Measurements from ENCODE around the gene AK1. TPM values are rescaled to one million over a fixed set of nuclear protein-coding genes. Genes with fewer than 3 reads are reported as not detected.

AK1 gene, protein sequence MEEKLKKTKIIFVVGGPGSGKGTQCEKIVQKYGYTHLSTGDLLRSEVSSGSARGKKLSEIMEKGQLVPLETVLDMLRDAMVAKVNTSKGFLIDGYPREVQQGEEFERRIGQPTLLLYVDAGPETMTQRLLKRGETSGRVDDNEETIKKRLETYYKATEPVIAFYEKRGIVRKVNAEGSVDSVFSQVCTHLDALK
- total RNA-seq = 55.0 and 101 TPM in 2 replicates

GRCh38 chr9:127877566-127877998 is at the start of gene AK1:
Gene AK1 (minus strand): TSS chr9:127877675. CDS start chr9:127874617, 3,058 bp downstream.

DNA sequence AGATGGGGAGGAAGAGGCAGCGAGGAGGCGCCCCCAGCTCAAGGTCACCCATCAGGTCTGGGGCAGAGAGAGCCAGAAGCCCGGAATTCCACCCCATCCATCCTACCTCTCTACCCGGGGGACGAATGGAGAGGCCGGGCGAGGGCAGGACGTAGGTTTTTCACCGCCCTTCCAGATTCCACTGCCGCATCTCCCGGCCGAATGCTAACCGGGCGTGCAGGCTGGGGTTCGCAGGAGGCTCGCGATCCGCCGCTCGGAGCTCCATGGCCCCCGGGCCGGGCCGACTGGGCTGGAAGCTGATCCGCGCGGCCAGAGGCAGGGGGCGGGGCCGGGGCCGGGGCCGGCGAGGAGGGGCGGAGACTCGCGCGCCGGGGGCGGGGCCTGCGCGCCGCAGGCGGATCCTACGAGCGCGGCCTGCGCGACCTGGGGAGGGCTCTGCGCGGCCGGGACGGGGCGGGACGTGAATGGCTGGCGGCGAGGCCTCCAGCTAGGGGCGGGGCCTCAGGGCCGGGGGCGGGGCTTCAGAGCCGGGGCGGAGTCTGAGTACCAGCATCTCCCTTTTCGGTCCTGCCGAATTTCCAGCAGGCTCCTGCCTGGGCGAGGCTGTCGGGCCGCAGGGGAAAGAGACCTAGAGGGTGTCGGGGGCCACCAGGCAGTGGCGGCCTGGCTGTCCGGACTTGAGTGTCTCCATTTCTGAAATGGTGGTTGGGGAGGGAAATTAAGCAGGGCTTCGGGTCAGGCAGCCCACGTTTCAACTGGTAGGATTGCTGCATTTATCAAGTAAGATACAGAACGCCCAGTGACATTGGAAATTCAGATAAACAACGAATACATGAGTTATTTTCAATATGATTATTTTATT is 39.5 kb upstream of the AK1 start, which contains the start of gene ST6GALNAC4:
TSS of gene ST6GALNAC4 (minus strand) at position 322 of the 862 bp plus-strand sequence. CDS start 622 bp downstream, outside the sequence.

GRCh38 chr9:127899128-127899943 is 21.9 kb upstream of the AK1 start, which contains the start of gene ST6GALNAC6:
Gene ST6GALNAC6 (minus strand): TSS chr9:127899603. CDS start chr9:127897981, 1,622 bp downstream.

DNA sequence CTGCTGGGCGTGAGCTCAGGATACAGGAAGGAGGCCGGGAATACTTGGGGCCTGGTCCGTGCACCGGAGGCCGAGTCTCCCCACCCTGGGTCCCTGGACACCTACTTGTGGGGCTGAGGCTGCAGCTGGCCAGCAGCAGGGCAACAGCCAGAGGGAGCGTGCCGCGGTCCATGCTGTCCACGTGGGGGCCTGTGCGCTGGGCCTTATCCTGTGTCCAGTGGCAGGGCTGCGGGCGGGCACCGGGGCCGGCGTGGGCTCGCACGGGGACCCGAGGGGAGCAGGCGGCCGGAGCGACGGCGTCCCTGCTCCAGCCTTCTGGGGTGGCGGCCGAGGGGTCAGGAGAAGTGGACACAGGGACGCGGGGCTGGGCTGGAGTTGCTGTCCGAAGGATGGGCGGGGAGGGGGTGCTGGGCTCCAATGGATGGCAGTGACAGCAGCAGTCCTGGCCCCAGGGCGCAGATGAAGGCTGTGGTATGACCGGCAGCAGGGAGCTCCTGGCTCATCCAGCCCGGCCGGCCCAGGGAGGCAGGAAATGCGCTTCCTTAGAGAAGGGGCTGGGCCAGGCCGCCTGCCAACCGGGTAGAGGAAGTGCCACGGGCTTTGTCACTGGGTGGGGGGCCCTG is 23.2 kb downstream of the AK1 start, which contains the start of gene ENG:
TSS of gene ENG (minus strand) at position 475 of the 623 bp plus-strand sequence. CDS start at position 172, 303 bp downstream.

Other genes with a start within 250 kb of the AK1 start
- gene CFAP157, start 170.7 kb downstream of the AK1 start, total RNA-seq = not detected in 2 replicates
- 40.9 and 81.9 TPM in 2 replicates for gene PTRH1, start 162.0 kb downstream of the AK1 start, total RNA-seq
- gene TTC16, start 161.6 kb downstream of the AK1 start, total RNA-seq = not detected in 2 replicates
- 19.5 and 19.6 TPM in 2 replicates for gene TOR2A, start 142.4 kb downstream of the AK1 start, total RNA-seq
- gene SH2D3C, start 99.0 kb downstream of the AK1 start, total RNA-seq = 70.7 and 86.0 TPM in 2 replicates
- 82.7 and 84.3 TPM in 2 replicates for gene CDK9, start 91.6 kb downstream of the AK1 start, total RNA-seq
- gene FPGS, start 74.8 kb downstream of the AK1 start, total RNA-seq = 71.7 and 75.6 TPM in 2 replicates
- 378 and 433 TPM in 2 replicates for gene ENG, start 23.0 kb downstream of the AK1 start, total RNA-seq
- gene ST6GALNAC6, start 21.9 kb upstream of the AK1 start, total RNA-seq = 29.6 and 37.4 TPM in 2 replicates
- 73.9 and 82.3 TPM in 2 replicates for gene ST6GALNAC4, start 39.4 kb upstream of the AK1 start, total RNA-seq
- 0.34 and 1.3 TPM in 2 replicates for gene PIP5KL1, start 53.1 kb upstream of the AK1 start, total RNA-seq
- 20.5 and 23.8 TPM in 2 replicates for gene DPM2, start 60.2 kb upstream of the AK1 start, total RNA-seq
- 3.1 and 19.4 TPM in 2 replicates for gene EEIG1, start 103.3 kb upstream of the AK1 start, total RNA-seq
- gene NAIF1, start 189.6 kb upstream of the AK1 start, total RNA-seq = 7.6 and 9.0 TPM in 2 replicates
- gene SLC25A25, start 190.6 kb upstream of the AK1 start, total RNA-seq = 24.5 and 26.8 TPM in 2 replicates

Data from mammary microvascular endothelial cell (primary cell).